Measurements from ENCODE around the gene MLH1.

GRCh38 chr3:37068031-37068430 lies 74.7 kb downstream of the MLH1 start:
- TF ChIP-seq CTCF (conservative IDR thresholded peaks at IDR 0.05 in 1 of 2, IDR thresholded peaks at IDR 0.05 in 1 of 2; ENCODE audit: low read depth in 1 of 2, low read length in 2 of 2) (no peak), EZH2 (IDR thresholded peaks at IDR 0.05; ENCODE audit: low read length, missing control alignments) (no peak)

Measured in fibroblast of lung (primary cell).